GM12864 (cell line): ENCODE results near the gene BTBD10.

ENCODE experiments used
- DNase-seq: peaks from one replicate; pipeline ENCODE4 v3.0.0-alpha.2; 2011; ENCODE audit warnings: low read depth
- H3K4me3 ChIP-seq: 2 replicates; pipeline ENCODE4 v1.5.1; 2011; ENCODE audit warnings: mild to moderate bottlenecking, low read depth, low read length, control low read depth
- CTCF ChIP-seq: IDR thresholded peaks from 2 replicates; pipeline ENCODE4 v1.5.1; 2011; ENCODE audit warnings: low read depth, mild to moderate bottlenecking, moderate library complexity, low read length, control low read depth, inconsistent platforms; ENCODE audit errors: missing control alignments

Gene BTBD10

GRCh38 chr11:13364388-13364787, 98.6 kb downstream of the BTBD10 start:
- no peak for DNase-seq
- H3K4me3 ChIP-seq: no peak overlapping the region
- TF ChIP-seq CTCF: no peak

- no peak for DNase-seq
- H3K4me3 ChIP-seq: no peak overlapping the region
- TF ChIP-seq CTCF: no peak
Observed at GRCh38 chr11:13362596-13363109, 100.4 kb downstream of the BTBD10 start.

- no peak overlapping the region for H3K4me3 ChIP-seq
- no peak for DNase-seq
Observed at GRCh38 chr11:13358596-13359270, 104.3 kb downstream of the BTBD10 start.

GRCh38 chr11:13357232-13357631, 105.8 kb downstream of the BTBD10 start:
- H3K4me3 ChIP-seq: no peak overlapping the region
- DNase-seq: no peak
- TF ChIP-seq CTCF: no peak

More at GRCh38 chr11:13358596-13359270, 104.3 kb downstream of the BTBD10 start:
- no peak for TF ChIP-seq CTCF

GRCh38 chr11:13355191-13355590, 107.8 kb downstream of the BTBD10 start:
- H3K4me3 ChIP-seq: no peak overlapping the region
- TF ChIP-seq CTCF: no peak
- DNase-seq: no peak

- no peak overlapping the region for H3K4me3 ChIP-seq
- peak; percentile 50 for TF ChIP-seq CTCF
- no peak for DNase-seq
Observed at GRCh38 chr11:13354335-13354734, 108.7 kb downstream of the BTBD10 start.

GRCh38 chr11:13352711-13353110, 110.3 kb downstream of the BTBD10 start:
- H3K4me3 ChIP-seq: no peak overlapping the region
- TF ChIP-seq CTCF: no peak
- no peak for DNase-seq
